ENCODE data around the gene ZNRF3. TPM values are rescaled to one million over a fixed set of nuclear protein-coding genes. Genes with fewer than 3 reads are reported as not detected.

The ZNRF3 gene
- total RNA-seq, 4 donors from 2014 or later = 17.2 to 22.8 (median 19.5) TPM

DNA sequence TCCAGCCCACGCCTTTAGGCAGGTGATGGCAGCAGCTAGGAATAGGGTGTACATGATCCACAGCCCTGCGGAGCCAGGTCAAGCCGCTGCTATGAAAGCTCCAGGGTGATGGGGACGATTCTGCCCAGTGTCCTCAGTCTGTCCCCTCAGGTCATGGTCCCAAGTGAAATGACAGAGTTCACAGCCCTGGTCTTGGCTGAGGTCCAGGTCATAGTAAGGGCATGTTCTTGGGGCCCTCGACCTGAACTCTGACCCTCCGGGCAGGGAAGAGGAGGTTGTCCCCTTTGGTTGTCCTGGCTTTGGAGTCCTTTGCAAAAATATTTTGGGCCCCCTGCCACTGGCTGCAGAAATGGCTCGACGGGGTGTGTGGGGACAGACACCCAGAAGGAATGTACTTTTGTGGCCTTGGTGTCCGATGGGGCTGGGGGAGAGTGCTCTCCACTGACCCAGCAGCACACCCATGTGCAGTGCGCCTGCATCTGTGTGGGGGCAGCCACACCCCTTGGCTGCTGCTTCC is 170.9 kb downstream of the ZNRF3 start:
- no peak for DNase-seq (ENCODE audit: low spot score in 2 of 2)
- H3K4me3 ChIP-seq (ENCODE audit: low read depth, poor library complexity, severe bottlenecking) = no peak overlapping the region
- TF ChIP-seq, protein P1, sequence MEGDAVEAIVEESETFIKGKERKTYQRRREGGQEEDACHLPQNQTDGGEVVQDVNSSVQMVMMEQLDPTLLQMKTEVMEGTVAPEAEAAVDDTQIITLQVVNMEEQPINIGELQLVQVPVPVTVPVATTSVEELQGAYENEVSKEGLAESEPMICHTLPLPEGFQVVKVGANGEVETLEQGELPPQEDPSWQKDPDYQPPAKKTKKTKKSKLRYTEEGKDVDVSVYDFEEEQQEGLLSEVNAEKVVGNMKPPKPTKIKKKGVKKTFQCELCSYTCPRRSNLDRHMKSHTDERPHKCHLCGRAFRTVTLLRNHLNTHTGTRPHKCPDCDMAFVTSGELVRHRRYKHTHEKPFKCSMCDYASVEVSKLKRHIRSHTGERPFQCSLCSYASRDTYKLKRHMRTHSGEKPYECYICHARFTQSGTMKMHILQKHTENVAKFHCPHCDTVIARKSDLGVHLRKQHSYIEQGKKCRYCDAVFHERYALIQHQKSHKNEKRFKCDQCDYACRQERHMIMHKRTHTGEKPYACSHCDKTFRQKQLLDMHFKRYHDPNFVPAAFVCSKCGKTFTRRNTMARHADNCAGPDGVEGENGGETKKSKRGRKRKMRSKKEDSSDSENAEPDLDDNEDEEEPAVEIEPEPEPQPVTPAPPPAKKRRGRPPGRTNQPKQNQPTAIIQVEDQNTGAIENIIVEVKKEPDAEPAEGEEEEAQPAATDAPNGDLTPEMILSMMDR (IDR thresholded peaks at IDR 0.05) = no peak
- no peak for TF ChIP-seq POLR2A (IDR thresholded peaks at IDR 0.05)
- intact Hi-C loops (cut with DNase I; ENCODE audit: low total_unique reads) = loop anchor here (1.0 kb wide), 1 partner anchor 22 kb away; no protein-coding TSS in a partner anchor
- WGBS, 2 donors = 83 to 86% methylated on average over 10 of the region's 10 CpGs

DNA sequence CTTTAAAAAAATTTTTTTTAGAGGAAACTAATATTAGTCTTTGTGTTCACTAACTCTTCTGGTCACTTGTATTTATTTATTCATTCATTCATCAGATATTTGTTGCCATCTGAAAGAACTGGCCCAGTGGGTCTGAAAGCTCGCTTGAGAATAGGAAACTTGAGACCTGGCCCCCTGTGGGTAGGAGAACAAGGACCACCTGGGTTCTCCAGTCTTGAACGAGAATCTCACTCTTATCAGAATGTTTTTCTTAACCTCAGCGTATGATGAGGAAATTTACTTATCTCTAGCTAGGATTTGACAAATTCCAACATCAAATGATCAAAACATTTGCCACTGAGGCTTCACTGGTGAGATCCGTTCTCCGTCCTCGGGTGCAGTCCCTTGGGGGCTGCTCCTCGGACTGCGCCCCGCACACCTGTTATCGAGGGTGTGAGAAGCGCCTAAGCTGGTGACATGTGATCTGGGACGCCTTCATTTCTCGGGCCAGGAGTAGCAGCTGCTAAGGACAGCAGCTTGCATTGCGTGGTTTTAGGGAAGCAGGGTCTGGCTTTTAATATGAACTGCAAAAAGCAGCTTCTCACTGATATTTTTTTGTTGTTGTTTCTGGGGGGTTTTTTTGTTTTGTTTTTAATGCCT is 171.9 kb downstream of the ZNRF3 start:
- no peak for TF ChIP-seq POLR2A (IDR thresholded peaks at IDR 0.05)
- TF ChIP-seq, protein P1 (IDR thresholded peaks at IDR 0.05) = no peak
- H3K4me3 ChIP-seq (ENCODE audit: low read depth, poor library complexity, severe bottlenecking) = no peak overlapping the region
- no peak for DNase-seq (ENCODE audit: low spot score in 2 of 2)
- 81 to 83% methylated on average over 14 of the region's 14 CpGs for WGBS, 2 donors
- intact Hi-C loops (cut with DNase I; ENCODE audit: low total_unique reads) = no loop called here

DNA sequence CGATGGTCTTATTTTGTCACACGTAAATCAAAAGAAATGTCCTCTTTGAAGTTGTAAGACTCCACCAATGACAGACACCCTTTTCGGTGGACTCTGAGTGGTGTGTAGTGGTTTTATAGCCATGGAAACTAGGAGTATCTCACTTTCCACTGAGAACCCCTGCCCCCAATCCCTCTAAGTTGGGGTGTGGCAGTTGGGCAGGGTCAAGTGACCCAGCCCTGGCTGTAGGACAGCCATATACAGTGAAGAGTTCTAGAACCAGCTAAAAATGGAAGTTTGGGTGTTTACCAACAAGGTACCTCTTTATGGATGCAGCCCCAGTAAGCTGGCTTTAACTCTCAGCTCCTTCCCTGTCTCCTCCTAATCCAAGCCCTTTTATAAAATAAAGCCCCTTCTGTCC is 173.1 kb downstream of the ZNRF3 start:
- TF ChIP-seq, protein P1 (IDR thresholded peaks at IDR 0.05) = no peak
- TF ChIP-seq POLR2A (IDR thresholded peaks at IDR 0.05) = no peak
- DNase-seq (ENCODE audit: low spot score in 2 of 2) = no peak
- 93 to 100% methylated on average over 3 of the region's 3 CpGs for WGBS, 2 donors
- H3K4me3 ChIP-seq (ENCODE audit: low read depth, poor library complexity, severe bottlenecking) = no peak overlapping the region
- intact Hi-C loops (cut with DNase I; ENCODE audit: low total_unique reads) = no loop called here

DNA sequence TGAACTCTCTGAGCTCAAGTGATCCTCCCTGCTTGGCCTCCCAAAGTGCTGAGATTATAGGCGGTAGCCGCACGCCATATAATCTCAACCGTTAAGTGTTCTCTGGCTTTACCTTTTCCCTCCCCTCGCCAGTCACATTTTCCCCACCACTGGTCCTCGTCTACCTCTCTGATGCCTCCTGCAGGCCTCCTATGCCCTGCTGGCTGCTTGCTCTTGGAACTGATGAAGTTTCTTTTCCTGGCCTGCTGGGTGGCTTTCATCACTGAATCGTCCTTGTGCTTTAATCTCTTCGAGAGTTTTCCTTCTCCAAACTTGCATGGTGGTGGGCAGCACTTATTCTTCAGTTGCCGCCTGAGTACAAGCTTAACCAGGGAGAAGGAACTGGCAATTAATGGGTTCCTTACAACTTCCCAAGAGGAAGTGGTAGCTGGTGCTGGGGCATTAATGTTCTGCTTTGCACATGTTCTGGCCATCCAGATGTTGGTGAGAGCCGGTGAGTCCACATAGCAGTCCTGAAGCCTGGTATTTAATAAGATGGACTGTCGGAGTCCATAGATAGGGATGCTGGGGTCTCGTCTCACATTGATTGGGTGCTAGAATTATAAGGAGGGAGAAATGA is 177.0 kb downstream of the ZNRF3 start:
- WGBS, 2 donors = 82 to 86% methylated on average over 12 of the region's 12 CpGs
- no peak overlapping the region for H3K4me3 ChIP-seq (ENCODE audit: low read depth, poor library complexity, severe bottlenecking)
- peak in 1 of 2 donors; percentile 69 for DNase-seq (ENCODE audit: low spot score in 2 of 2)
- TF ChIP-seq POLR2A (IDR thresholded peaks at IDR 0.05) = no peak
- TF ChIP-seq, protein P1 (IDR thresholded peaks at IDR 0.05) = no peak
- intact Hi-C loops (cut with DNase I; ENCODE audit: low total_unique reads) = no loop called here

DNA sequence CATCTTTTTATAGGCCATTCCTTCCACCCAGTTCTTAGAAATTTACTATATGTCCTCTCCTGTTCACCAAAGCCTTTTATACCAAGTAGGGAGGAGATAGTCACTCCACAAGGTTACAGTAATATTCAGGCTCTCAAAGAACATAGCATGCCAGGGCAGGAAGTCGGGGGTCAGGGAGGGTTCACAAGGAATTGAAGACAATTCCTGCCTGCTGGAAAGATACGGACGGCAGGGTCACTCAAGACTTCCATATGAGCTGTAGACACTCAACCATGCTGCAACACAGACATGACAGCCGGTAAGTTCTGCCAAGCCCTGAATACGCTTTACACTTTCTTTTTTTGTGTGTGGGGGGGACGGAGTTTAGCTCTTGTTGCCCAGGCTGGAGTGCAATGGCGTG is 177.6 kb downstream of the ZNRF3 start:
- WGBS, 2 donors = 71 to 77% methylated on average over 7 of the region's 7 CpGs
- H3K4me3 ChIP-seq (ENCODE audit: low read depth, poor library complexity, severe bottlenecking) = no peak overlapping the region
- DNase-seq (ENCODE audit: low spot score in 2 of 2) = no peak
- intact Hi-C loops (cut with DNase I; ENCODE audit: low total_unique reads) = no loop called here
- TF ChIP-seq POLR2A (IDR thresholded peaks at IDR 0.05) = no peak
- TF ChIP-seq, protein P1 (IDR thresholded peaks at IDR 0.05) = no peak
